GM12874 (cell line): ENCODE results near the gene BABAM1.
A peak's percentile ranks its signal among the peaks of the same experiment; 100 is the strongest.

ENCODE experiments used
- CTCF ChIP-seq: IDR thresholded peaks from 2 replicates; pipeline ENCODE4 v1.5.1; 2011; ENCODE audit warnings: low read depth, mild to moderate bottlenecking, control low read depth, low read length, moderate library complexity; ENCODE audit not compliant: insufficient read depth

The BABAM1 gene

GRCh38 chr19:17229890-17230289 lies 37.4 kb upstream of the BABAM1 start:
- no peak for TF ChIP-seq CTCF

- TF ChIP-seq CTCF: no peak
Measured at GRCh38 chr19:17232258-17232657, 35.0 kb upstream of the BABAM1 start.

- no peak for TF ChIP-seq CTCF
Measured at GRCh38 chr19:17234911-17235299, 32.3 kb upstream of the BABAM1 start.

- peak; percentile 79 for TF ChIP-seq CTCF
Measured at GRCh38 chr19:17235300-17235970, 31.8 kb upstream of the BABAM1 start.

GRCh38 chr19:17235971-17236777 lies 31.1 kb upstream of the BABAM1 start:
- no peak for TF ChIP-seq CTCF

GRCh38 chr19:17236811-17237543 lies 30.3 kb upstream of the BABAM1 start:
- TF ChIP-seq CTCF: no peak
